ENCODE measurements around the gene RING1. TPM values are rescaled to one million over a fixed set of nuclear protein-coding genes. Genes with fewer than 3 reads are reported as not detected.

Gene RING1
- total RNA-seq, 3 donors from 2014 or later (not counting 1 experiment from before 2014, with no cell fraction given): 34.5 to 40.3 (median 36.5) TPM

DNA sequence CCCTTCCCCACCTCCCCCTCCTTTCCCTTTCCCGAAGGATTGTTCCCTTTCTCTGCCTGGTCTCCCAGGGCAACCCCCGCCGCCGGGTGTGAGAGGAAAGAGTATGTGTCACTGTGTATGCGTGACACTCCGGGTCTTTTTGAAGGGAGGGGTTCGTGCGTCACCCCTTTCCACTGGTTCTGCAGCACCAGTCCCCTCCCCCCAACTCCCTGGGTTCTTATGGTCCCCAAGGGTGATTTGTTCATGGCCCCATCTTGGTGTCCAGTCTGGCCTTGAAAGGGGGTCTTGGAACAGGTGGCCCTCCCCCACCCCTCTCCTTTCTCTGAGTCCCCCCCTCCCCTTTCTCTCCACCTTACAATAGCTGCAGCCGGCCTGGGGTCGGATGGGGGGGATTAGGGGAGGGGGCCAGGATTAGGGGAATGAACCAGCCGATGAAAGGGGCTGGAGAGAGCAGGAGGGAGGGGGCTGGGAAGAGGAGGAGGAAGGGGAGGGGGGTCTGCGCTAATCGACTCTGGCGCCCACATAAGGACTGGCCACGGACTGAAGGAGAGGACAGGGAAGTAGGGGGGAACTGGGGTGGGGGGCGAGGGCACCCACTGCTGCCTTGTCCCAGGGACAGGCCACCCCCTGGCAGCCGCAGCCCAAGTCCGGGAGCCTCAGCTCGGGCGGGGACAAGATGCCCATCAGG, 1.3 kb upstream of the RING1 start:
- H3K27ac Mint-ChIP-seq: peak overlapping the region; percentile 95 to 97
- peaks cover 0 to under 1% of the 10 kb centered on the region in 2 donors for H3K27me3 Mint-ChIP-seq (ENCODE audit: low read depth in 2 of 2)
- WGBS (ENCODE audit: insufficient coverage): 40% methylated on average over 13 of the region's 20 CpGs
- no peak overlapping the region for H3K27ac ChIP-seq (ENCODE audit: low read length)
- DNase-seq: peak in 1 of 2 donors; percentile 18
- peak overlapping the region; percentile 98 for H3K4me3 Mint-ChIP-seq
- H3K27me3 ChIP-seq (ENCODE audit: control insufficient read depth, insufficient read depth, low read length): no peaks in the 10 kb centered on the region
- no peak for ATAC-seq
- H3K4me1 ChIP-seq (ENCODE audit: control insufficient read depth, insufficient read depth, low read length): peaks cover 35% of the 10 kb centered on the region
- peaks cover 43 to 61% of the 10 kb centered on the region in 2 donors for H3K4me1 Mint-ChIP-seq
- peaks cover 19% of the 10 kb centered on the region for H3K36me3 ChIP-seq (ENCODE audit: control insufficient read depth, insufficient read depth, low read length)
- TF ChIP-seq CTCF (IDR thresholded peaks at IDR 0.05): no peak
- H3K4me3 ChIP-seq (ENCODE audit: low read length): no peak overlapping the region
- no peaks in the 10 kb centered on the region for H3K9me3 Mint-ChIP-seq
- no peaks in the 10 kb centered on the region for H3K9me3 ChIP-seq (ENCODE audit: control insufficient read depth, insufficient read depth, low read length)
- H3K36me3 Mint-ChIP-seq: peaks cover 13% of the 10 kb centered on the region
- intact Hi-C loops (cut with micrococcal nuclease): no loop called here

DNA sequence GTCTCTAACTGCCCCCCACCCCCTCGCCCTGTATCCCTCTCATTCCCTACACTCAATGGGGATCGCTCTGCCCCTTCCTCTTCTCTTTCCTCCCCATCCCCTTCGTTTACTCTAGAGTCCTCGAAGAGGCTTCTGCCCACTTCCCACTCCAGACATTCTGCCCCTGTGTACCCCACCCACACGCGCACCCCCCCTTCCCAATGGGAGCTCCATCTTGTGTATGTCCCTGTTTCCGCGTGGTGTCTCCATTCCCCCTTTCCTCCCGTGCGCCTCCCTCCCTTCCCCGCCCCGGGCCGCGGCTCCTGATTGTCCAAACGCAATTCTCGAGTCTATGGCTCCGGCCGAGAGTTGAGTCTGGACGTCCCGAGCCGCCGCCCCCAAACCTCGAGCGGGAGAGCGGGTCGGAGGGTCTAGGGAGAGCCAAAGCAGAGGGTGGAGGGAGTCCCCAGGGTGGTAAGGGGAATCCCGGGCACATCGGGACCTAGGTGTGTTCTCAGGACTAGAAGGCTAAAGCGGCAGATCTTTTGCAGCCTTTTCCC, 679 bp upstream of the RING1 start:
- 2% methylated on average over 29 of the region's 29 CpGs for WGBS (ENCODE audit: insufficient coverage)
- peaks cover 39 to 61% of the 10 kb centered on the region in 2 donors for H3K4me1 Mint-ChIP-seq
- peak overlapping the region; percentile 97 for H3K4me3 ChIP-seq (ENCODE audit: low read length)

DNA sequence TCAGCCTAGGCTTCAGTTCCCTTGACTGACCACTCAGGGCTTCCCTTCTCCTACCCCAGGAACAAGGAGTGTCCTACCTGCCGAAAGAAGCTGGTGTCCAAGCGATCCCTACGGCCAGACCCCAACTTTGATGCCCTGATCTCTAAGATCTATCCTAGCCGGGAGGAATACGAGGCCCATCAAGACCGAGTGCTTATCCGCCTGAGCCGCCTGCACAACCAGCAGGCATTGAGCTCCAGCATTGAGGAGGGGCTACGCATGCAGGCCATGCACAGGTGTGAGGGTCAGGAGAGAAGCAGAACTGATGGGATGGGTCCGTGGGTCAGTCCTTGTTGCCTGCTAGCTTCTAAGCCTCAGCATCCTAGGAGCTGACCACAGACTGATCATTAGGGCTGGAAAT, 1.6 kb downstream of the RING1 start:
- H3K4me3 Mint-ChIP-seq: peak overlapping the region; percentile 98
- ATAC-seq: no peak
- Histone ChIP-seq H3K27ac (ENCODE audit: low read length) (no peak overlapping the region), H3K36me3 (ENCODE audit: control insufficient read depth, insufficient read depth, low read length) (no peaks in the 10 kb centered on the region), H3K4me3 (ENCODE audit: low read length) (no peak overlapping the region), H3K4me1 (ENCODE audit: control insufficient read depth, insufficient read depth, low read length) (peaks cover 33% of the 10 kb centered on the region), H3K27me3 (ENCODE audit: control insufficient read depth, insufficient read depth, low read length) (peaks cover 15% of the 10 kb centered on the region), H3K9me3 (ENCODE audit: control insufficient read depth, insufficient read depth, low read length) (no peaks in the 10 kb centered on the region)
- peaks cover 33 to 57% of the 10 kb centered on the region in 2 donors for H3K4me1 Mint-ChIP-seq
- DNase-seq: no peak
- 98% methylated on average over 10 of the region's 10 CpGs for whole genome bisulfite sequencing (ENCODE audit: insufficient coverage)
- peak overlapping the region; percentile 95 to 97 for H3K27ac Mint-ChIP-seq
- H3K9me3 Mint-ChIP-seq: no peaks in the 10 kb centered on the region
- intact Hi-C loops (cut with micrococcal nuclease): loop anchor here (2.0 kb wide), 1 partner anchor 63 kb away; the partner anchor contains the start of gene RPS18
- H3K27me3 Mint-ChIP-seq (ENCODE audit: low read depth in 2 of 2): peaks cover 21 to 29% of the 10 kb centered on the region in 2 donors
- H3K36me3 Mint-ChIP-seq: no peaks in the 10 kb centered on the region
- no peak for TF ChIP-seq CTCF (IDR thresholded peaks at IDR 0.05)

More for the DNA sequence above, 679 bp upstream of the RING1 start:
- Mint-ChIP-seq H3K36me3 (peaks cover 9% of the 10 kb centered on the region), H3K4me3 (peak overlapping the region; percentile 98), H3K27ac (peak overlapping the region; percentile 95 to 97), H3K27me3 (ENCODE audit: low read depth in 2 of 2) (peaks cover 2 to 7% of the 10 kb centered on the region in 2 donors), H3K9me3 (no peaks in the 10 kb centered on the region)
- Histone ChIP-seq H3K4me1 (ENCODE audit: control insufficient read depth, insufficient read depth, low read length) (peaks cover 33% of the 10 kb centered on the region), H3K36me3 (ENCODE audit: control insufficient read depth, insufficient read depth, low read length) (peaks cover 13% of the 10 kb centered on the region), H3K27ac (ENCODE audit: low read length) (peak overlapping the region; percentile 96), H3K9me3 (ENCODE audit: control insufficient read depth, insufficient read depth, low read length) (no peaks in the 10 kb centered on the region), H3K27me3 (ENCODE audit: control insufficient read depth, insufficient read depth, low read length) (no peaks in the 10 kb centered on the region)
- DNase-seq (peak in 1 of 2 donors; percentile 63), ATAC-seq (no peak)
- TF ChIP-seq CTCF (IDR thresholded peaks at IDR 0.05): no peak
- intact Hi-C loops (cut with micrococcal nuclease): loop anchor here (2.0 kb wide), 1 partner anchor 65 kb away; the partner anchor contains the start of gene RPS18

Measured in natural killer cell (primary cell).